LNCAP (cell line): Measurements from ENCODE around the gene RBM23.

Experiments
- CTCF ChIP-seq: fragments of 450-650 bp; IDR thresholded peaks from 2 replicates; pipeline ENCODE4 v1.5.1; 2017; ENCODE audit warnings: mild to moderate bottlenecking

The RBM23 gene

GRCh38 chr14:22882529-22883172 is 36.3 kb downstream of the RBM23 start:
- no peak for TF ChIP-seq CTCF

- no peak for TF ChIP-seq CTCF
These were observed 36.9 kb downstream of the RBM23 start for GRCh38 chr14:22882064-22882463.

- no peak for TF ChIP-seq CTCF
These were observed 40.4 kb downstream of the RBM23 start for GRCh38 chr14:22878271-22879246.

- no peak for TF ChIP-seq CTCF
These were observed 41.9 kb downstream of the RBM23 start for GRCh38 chr14:22877000-22877501.

GRCh38 chr14:22875748-22876319 is 43.1 kb downstream of the RBM23 start:
- TF ChIP-seq CTCF = no peak

GRCh38 chr14:22875003-22875747 is 43.8 kb downstream of the RBM23 start:
- no peak for TF ChIP-seq CTCF
